Parathyroid adenoma (tissue), 2 donors: Measurements from ENCODE around the gene AMBP.

ENCODE experiments used
- H2AFZ ChIP-seq: fragments of 300-600 bp; sonication (generic); one replicate; pipeline ENCODE4 v1.7.0; 2017; ENCODE audit warnings: antibody characterized with exemption, mild to moderate bottlenecking
- H3K27ac ChIP-seq: fragments of 300-600 bp; sonication (generic); one replicate; pipeline ENCODE4 v1.7.0; 2017
- H3K27me3 ChIP-seq: fragments of 300-600 bp; sonication (generic); one replicate; pipeline ENCODE4 v1.7.0; 2017; ENCODE audit warnings: low read length; ENCODE audit not compliant: control insufficient read depth, insufficient read depth
- H3K36me3 ChIP-seq: fragments of 300-600 bp; sonication (generic); one replicate; pipeline ENCODE4 v1.7.0; 2017; ENCODE audit warnings: low read length; ENCODE audit not compliant: control insufficient read depth, insufficient read depth
- H3K4me1 ChIP-seq: fragments of 300-600 bp; sonication (generic); one replicate; pipeline ENCODE4 v1.7.0; 2017; ENCODE audit warnings: control low read depth
- H3K4me2 ChIP-seq: fragments of 300-600 bp; sonication (generic); one replicate; pipeline ENCODE4 v1.7.0; 2017; ENCODE audit warnings: low read length
- H3K4me3 ChIP-seq: fragments of 300-600 bp; sonication (generic); one replicate; pipeline ENCODE4 v1.7.0; 2017; ENCODE audit warnings: low read depth, low read length
- H3K79me2 ChIP-seq: fragments of 300-600 bp; sonication (generic); one replicate; pipeline ENCODE4 v1.7.0; 2017; ENCODE audit warnings: control low read depth
- H3K9ac ChIP-seq: fragments of 300-600 bp; sonication (generic); one replicate; pipeline ENCODE4 v1.7.0; 2017; ENCODE audit warnings: mild to moderate bottlenecking
- H3K9me3 ChIP-seq: fragments of 300-600 bp; sonication (generic); one replicate; pipeline ENCODE4 v1.7.0; 2017; ENCODE audit warnings: low read length; ENCODE audit not compliant: control insufficient read depth
- CTCF ChIP-seq: fragments of 300-600 bp; sonication (generic); IDR thresholded peaks from one replicate; pipeline ENCODE4 v1.7.0; 2017; ENCODE audit warnings: antibody characterized with exemption, mild to moderate bottlenecking
- donor health status: primary hyperparathyroidism.

Gene AMBP

DNA sequence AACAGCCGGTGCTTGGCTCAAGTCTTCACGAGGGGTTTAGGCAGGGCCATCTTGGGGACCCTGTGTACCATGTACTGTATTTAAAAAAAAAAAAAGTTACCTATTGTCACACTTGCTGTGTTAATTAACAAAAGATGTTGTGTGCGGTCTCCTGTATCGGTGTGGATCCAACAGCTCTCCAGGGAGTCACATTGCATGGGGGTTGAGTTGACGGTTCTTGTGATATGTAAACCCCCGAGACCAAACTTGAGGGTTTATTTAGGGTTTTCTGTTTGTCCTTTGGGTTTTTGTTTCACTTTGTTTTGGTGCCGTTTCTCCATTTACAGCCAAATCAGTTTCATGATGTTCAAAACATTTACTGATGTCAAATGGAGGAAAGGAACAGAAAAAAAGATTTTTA, 22.2 kb downstream of the AMBP start:
- H3K9ac ChIP-seq: no peak overlapping the region
- no peaks in the 10 kb centered on the region for H3K4me1 ChIP-seq
- no peak for TF ChIP-seq CTCF
- H3K4me2 ChIP-seq: no peak overlapping the region
- no peak overlapping the region for H3K4me3 ChIP-seq
- H3K27ac ChIP-seq: no peak overlapping the region
- no peaks in the 10 kb centered on the region for H3K79me2 ChIP-seq
- no peaks in the 10 kb centered on the region for H3K9me3 ChIP-seq
- no peaks in the 10 kb centered on the region for H3K36me3 ChIP-seq
- no peaks in the 10 kb centered on the region for H3K27me3 ChIP-seq
- no peak overlapping the region for H2AFZ ChIP-seq

- H3K4me3 ChIP-seq: no peak overlapping the region
- no peaks in the 10 kb centered on the region for H3K79me2 ChIP-seq
- H3K9me3 ChIP-seq: no peaks in the 10 kb centered on the region
- H3K4me2 ChIP-seq: no peak overlapping the region
- TF ChIP-seq CTCF: no peak
- no peak overlapping the region for H2AFZ ChIP-seq
- H3K27me3 ChIP-seq: no peaks in the 10 kb centered on the region
- H3K27ac ChIP-seq: no peak overlapping the region
- H3K4me1 ChIP-seq: no peaks in the 10 kb centered on the region
- H3K9ac ChIP-seq: no peak overlapping the region
- H3K36me3 ChIP-seq: no peaks in the 10 kb centered on the region
Observed at GRCh38 chr9:114055061-114055460, 23.0 kb downstream of the AMBP start.

GRCh38 chr9:114054191-114054690, 23.9 kb downstream of the AMBP start:
- Histone ChIP-seq H3K9ac (no peak overlapping the region), H3K27me3 (no peaks in the 10 kb centered on the region), H3K4me2 (no peak overlapping the region), H3K9me3 (no peaks in the 10 kb centered on the region), H3K79me2 (no peaks in the 10 kb centered on the region), H3K4me3 (no peak overlapping the region), H2AFZ (no peak overlapping the region), H3K4me1 (no peaks in the 10 kb centered on the region), H3K27ac (no peak overlapping the region), H3K36me3 (no peaks in the 10 kb centered on the region)
- no peak for TF ChIP-seq CTCF

DNA sequence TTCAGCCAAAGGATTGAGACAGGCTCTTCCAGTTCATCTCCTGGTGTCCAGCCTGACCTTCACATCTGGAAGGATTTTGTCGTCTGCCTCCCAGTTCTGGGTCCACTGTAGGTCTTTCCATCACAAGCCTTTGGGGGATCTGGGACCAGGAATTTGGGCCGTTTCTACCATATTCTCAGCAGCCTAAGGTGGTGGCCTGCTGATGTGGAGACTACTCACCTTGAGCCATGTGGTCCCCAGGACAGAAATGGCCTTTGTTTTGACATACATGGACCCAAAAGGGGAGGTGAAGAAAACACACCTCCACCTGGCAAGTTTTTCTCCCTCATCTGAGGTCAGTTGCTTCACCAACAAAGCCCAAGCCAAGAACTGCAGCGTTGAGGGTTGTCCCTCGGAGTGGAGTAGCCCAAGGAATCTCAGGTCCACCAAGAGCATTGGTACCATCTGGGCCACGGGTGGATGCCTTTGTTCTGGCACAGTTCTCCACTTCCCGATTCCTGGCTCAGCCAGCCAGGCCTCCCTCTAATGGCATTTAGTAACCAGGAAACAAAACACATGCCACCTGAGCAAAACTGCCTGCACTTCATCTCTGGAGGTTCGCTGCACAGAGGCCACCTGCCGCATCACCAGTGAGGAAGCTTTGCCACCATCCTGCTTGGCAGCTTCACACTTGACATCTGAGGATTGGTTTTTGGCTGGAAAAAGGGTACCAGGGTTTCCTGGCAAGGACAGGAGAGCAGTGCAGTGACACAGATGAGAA, 24.7 kb downstream of the AMBP start:
- Histone ChIP-seq H3K4me3 (no peak overlapping the region), H3K36me3 (no peaks in the 10 kb centered on the region), H3K9ac (no peak overlapping the region), H2AFZ (no peak overlapping the region), H3K4me2 (no peak overlapping the region), H3K27ac (no peak overlapping the region), H3K27me3 (no peaks in the 10 kb centered on the region), H3K4me1 (no peaks in the 10 kb centered on the region), H3K79me2 (no peaks in the 10 kb centered on the region), H3K9me3 (no peaks in the 10 kb centered on the region)
- TF ChIP-seq CTCF: no peak

DNA sequence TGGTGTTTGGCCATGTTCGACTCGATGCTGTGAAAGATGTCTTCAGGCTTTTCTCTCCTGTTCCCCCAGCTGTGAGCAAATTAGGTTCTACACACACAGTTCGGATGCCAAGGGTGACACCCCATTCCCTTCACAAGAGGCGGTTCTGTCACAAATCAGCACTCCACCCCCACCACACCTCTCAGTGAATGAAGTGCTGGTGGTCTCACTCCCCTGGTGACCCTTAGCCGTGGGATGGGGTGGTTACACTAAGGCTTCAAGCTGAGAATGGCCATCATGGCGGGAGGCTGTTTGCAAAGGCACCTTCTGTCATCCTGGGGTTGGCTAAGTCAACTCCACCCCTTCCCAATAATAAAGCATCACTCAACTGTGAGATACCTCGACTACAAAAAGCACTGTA, 26.4 kb downstream of the AMBP start:
- Histone ChIP-seq H3K4me2 (no peak overlapping the region), H3K27me3 (no peaks in the 10 kb centered on the region), H3K9me3 (no peaks in the 10 kb centered on the region), H3K36me3 (no peaks in the 10 kb centered on the region), H3K9ac (no peak overlapping the region), H3K4me1 (no peaks in the 10 kb centered on the region), H3K4me3 (no peak overlapping the region), H2AFZ (no peak overlapping the region), H3K79me2 (no peaks in the 10 kb centered on the region), H3K27ac (no peak overlapping the region)
- TF ChIP-seq CTCF: no peak
